ENCODE results near the gene TJAP1.

DNA sequence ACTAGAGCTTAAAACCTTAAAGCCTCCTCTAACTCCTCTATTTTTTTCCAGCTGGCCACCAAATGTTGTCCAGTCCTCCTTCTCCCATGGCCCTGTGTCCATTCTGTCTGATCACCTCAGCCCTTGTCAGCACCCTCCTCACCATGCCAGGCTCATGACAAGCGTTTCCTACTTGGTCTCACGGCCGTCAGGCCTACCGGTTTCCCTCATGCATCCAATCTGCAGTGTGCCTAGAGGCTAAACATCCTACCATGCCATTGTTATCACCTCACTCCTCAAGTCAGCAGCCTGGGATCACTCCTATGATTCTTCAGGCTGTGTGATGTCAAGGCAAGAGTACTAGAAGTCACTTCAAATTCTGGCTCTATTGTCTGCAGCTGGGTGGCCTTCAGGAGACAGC lies 9.6 kb upstream of the TJAP1 start:
- TF ChIP-seq, protein P1, sequence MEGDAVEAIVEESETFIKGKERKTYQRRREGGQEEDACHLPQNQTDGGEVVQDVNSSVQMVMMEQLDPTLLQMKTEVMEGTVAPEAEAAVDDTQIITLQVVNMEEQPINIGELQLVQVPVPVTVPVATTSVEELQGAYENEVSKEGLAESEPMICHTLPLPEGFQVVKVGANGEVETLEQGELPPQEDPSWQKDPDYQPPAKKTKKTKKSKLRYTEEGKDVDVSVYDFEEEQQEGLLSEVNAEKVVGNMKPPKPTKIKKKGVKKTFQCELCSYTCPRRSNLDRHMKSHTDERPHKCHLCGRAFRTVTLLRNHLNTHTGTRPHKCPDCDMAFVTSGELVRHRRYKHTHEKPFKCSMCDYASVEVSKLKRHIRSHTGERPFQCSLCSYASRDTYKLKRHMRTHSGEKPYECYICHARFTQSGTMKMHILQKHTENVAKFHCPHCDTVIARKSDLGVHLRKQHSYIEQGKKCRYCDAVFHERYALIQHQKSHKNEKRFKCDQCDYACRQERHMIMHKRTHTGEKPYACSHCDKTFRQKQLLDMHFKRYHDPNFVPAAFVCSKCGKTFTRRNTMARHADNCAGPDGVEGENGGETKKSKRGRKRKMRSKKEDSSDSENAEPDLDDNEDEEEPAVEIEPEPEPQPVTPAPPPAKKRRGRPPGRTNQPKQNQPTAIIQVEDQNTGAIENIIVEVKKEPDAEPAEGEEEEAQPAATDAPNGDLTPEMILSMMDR (IDR thresholded peaks at IDR 0.05; ENCODE audit: low read depth, low read length) = no peak
- TF ChIP-seq EZH2phosphoT487 (IDR thresholded peaks at IDR 0.05; ENCODE audit: low read depth) = no peak
